H7 (cell line): ENCODE results near the gene LBH. TPM values are rescaled to one million over a fixed set of nuclear protein-coding genes. Genes with fewer than 3 reads are reported as not detected.
A peak's percentile ranks its signal among the peaks of the same experiment; 100 is the strongest.

Source experiments
- DNase-seq: peaks from one replicate; pipeline ENCODE4 v3.0.0; 2012
- H3K27me3 ChIP-seq: 2 replicates; pipeline ENCODE4 v1.6.0; 2011; ENCODE audit warnings: mild to moderate bottlenecking, low read length; ENCODE audit not compliant: control insufficient read depth, insufficient read depth
- H3K36me3 ChIP-seq: replicated peaks from 2 replicates; pipeline ENCODE4 v1.5.1; 2011; ENCODE audit warnings: low read length; ENCODE audit not compliant: control insufficient read depth, insufficient read depth
- H3K4me3 ChIP-seq: 2 replicates; pipeline ENCODE4 v1.5.1; 2011; ENCODE audit warnings: low read depth, mild to moderate bottlenecking, control low read depth, low read length, moderate library complexity; ENCODE audit not compliant: insufficient read depth
- total RNA-seq: library from RNA; depleted of rRNA; stranded (reverse); fragments of >200 nt; shearing (Covaris generic); gene quantifications from 2 replicates; pipeline ENCODE4 v1.2.3, GENCODE V29; 2014; rRNA removed

Gene LBH
- total RNA-seq, 1 experiment from 2014 or later = 93.3 TPM

DNA sequence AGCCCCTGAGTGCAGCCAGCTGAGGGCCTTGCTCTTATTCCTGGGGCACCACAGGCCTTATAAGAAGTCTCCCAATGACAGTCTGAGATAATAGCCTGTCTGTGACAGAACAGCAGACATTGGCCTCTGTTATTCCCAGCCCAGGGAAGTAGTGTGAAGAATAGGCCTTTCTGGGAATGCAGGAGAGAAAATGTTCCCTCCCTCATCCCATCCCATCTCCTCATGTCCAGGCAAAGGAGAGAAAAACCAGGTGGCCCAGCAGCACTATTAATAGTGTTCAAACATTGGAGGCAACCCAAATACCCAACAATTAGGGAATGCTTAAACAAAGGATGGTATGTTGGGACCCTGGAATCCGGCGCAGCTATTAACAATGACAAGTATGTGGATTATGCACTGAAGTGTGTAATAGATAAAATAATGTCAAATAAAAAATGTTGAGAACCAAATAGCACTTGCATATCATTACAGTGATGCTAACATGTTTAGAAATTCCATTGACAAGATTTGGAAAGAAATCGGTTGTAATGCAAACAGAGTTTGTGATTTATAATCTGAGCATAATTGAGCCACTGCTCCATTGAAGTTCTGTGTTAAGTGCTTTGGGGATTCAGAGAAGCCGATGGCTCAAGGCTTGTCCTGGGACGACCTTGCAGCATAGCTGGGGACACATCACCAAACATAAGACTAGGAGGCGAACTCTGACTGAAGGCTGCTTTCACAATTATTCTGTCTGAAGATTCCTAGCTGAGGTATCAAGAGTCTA, 69.3 kb downstream of the LBH start:
- H3K4me3 ChIP-seq = no peak overlapping the region
- H3K36me3 ChIP-seq = no peaks in the 10 kb centered on the region
- H3K27me3 ChIP-seq = peaks cover 4% of the 10 kb centered on the region; the same call in 1 of the 2 replicates
- peak; percentile 43 for DNase-seq

- H3K4me3 ChIP-seq = no peak overlapping the region
- peaks cover 4% of the 10 kb centered on the region; the same call in 1 of the 2 replicates for H3K27me3 ChIP-seq
- DNase-seq = peak; percentile 77
- no peaks in the 10 kb centered on the region for H3K36me3 ChIP-seq
Measured at GRCh38 chr2:30301551-30301950, 70.2 kb downstream of the LBH start.

DNA sequence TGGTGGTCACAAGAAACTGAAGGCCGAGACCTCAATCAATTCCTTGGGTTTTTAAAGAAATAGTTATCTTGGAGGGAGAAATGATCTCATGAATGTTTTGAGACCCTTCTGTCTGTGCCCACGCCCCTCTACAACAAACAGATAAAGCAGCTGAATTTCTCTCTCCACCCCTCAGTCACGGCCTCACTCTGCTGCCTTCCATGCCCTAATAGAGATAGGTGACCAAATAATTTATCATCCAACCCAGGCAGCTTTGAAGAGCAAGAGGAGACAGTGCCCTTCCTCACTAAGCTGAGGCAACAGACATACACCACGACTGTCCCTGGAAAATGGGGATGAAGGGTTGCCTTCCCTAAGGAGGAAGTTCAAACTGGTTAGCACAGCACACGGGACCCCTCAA, 71.2 kb downstream of the LBH start:
- no peak for DNase-seq
- Histone ChIP-seq H3K36me3 (no peaks in the 10 kb centered on the region), H3K4me3 (no peak overlapping the region), H3K27me3 (peaks cover 4% of the 10 kb centered on the region; the same call in 1 of the 2 replicates)

- no peaks in the 10 kb centered on the region for H3K36me3 ChIP-seq
- H3K4me3 ChIP-seq = no peak overlapping the region
- no peak for DNase-seq
- H3K27me3 ChIP-seq = peaks cover 4% of the 10 kb centered on the region; the same call in 1 of the 2 replicates
Measured at GRCh38 chr2:30303095-30303494, 71.8 kb downstream of the LBH start.

DNA sequence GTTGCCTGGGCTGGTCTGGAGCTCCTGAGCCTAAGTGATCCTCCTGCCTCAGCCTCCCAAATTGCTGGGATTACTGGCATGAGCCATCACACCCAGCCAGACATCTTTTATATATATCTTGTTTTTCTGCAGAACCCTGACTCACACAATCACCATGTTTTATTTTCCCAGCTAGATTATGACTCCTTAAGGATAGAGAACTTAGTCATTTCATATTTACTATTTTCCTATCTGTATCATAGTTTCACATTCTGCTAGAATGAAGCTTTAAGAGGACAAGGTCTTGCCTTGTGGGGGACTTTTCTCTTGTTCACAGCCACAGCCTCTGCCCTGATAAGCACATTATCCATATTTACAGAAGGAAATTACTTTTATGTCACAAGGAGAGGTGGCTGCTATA, 73.9 kb downstream of the LBH start:
- no peak for DNase-seq

GRCh38 chr2:30306522-30306921, 75.2 kb downstream of the LBH start:
- Histone ChIP-seq H3K27me3 (peaks cover 4% of the 10 kb centered on the region; the same call in 1 of the 2 replicates), H3K36me3 (no peaks in the 10 kb centered on the region), H3K4me3 (no peak overlapping the region)
- no peak for DNase-seq

More for the DNA sequence above, 73.9 kb downstream of the LBH start:
- Histone ChIP-seq H3K36me3 (no peaks in the 10 kb centered on the region), H3K27me3 (peaks cover 4% of the 10 kb centered on the region; the same call in 1 of the 2 replicates), H3K4me3 (no peak overlapping the region)

GRCh38 chr2:30308280-30308679, 76.9 kb downstream of the LBH start:
- no peak for DNase-seq
- Histone ChIP-seq H3K27me3 (no peaks in the 10 kb centered on the region), H3K36me3 (no peaks in the 10 kb centered on the region), H3K4me3 (no peak overlapping the region)

Other genes starting within 250 kb of the LBH start
- 28.7 and 30.1 TPM in 2 replicates for gene YPEL5, start 84.5 kb upstream of the LBH start, total RNA-seq
- 9.6 and 10.5 TPM in 2 replicates for gene LCLAT1, start 215.7 kb downstream of the LBH start, total RNA-seq